Neural cell (in vitro differentiated cells): Measurements from ENCODE around the gene A2M.

Experiments
- CTCF ChIP-seq: fragments of 450-650 bp; IDR thresholded peaks from 2 replicates; pipeline ENCODE4 v1.5.1; 2014; ENCODE audit warnings: antibody characterized with exemption, mild to moderate bottlenecking, moderate library complexity; ENCODE audit not compliant: poor library complexity, severe bottlenecking
- EP300 ChIP-seq: fragments of 450-650 bp; conservative IDR thresholded peaks from 2 replicates; pipeline ENCODE4 v1.6.1; 2014; ENCODE audit warnings: antibody characterized with exemption, mild to moderate bottlenecking, moderate library complexity; ENCODE audit not compliant: poor library complexity, severe bottlenecking
- MXI1 ChIP-seq: fragments of 450-650 bp; conservative IDR thresholded peaks from 2 replicates; pipeline ENCODE4 v1.6.1; 2014; ENCODE audit warnings: antibody characterized with exemption, mild to moderate bottlenecking; ENCODE audit not compliant: poor library complexity, severe bottlenecking
- REST ChIP-seq: IDR thresholded peaks from 2 replicates; pipeline ENCODE4 v1.6.1; 2012; ENCODE audit warnings: borderline replicate concordance
- SMC3 ChIP-seq: fragments of 450-650 bp; conservative IDR thresholded peaks from 2 replicates; pipeline ENCODE4 v1.6.1; 2014; ENCODE audit warnings: antibody characterized with exemption, mild to moderate bottlenecking, moderate library complexity; ENCODE audit not compliant: poor library complexity

GRCh38 chr12:9024512-9024911 lies 91.2 kb downstream of the A2M start:
- TF ChIP-seq MXI1 = no peak
- TF ChIP-seq CTCF = no peak
- no peak for TF ChIP-seq REST
- TF ChIP-seq EP300 = no peak
- no peak for TF ChIP-seq SMC3
